GM19025 (cell line): ENCODE results near the gene MACROD2.
"Not testable (repeated sequence)": the region's sequence is repeated elsewhere in the genome, so short reads cannot be mapped to it uniquely, and the experiment has no call there.

Source experiments
- ATAC-seq: cut with Tn5 transposase; IDR thresholded peaks from one replicate; pipeline ENCODE4 v1.9.1; 2021; ENCODE audit warnings: mild to moderate bottlenecking, low read depth, moderate library complexity; ENCODE audit not compliant: unreplicated experiment

Gene MACROD2

GRCh38 chr20:13995086-13995665, at the start of gene MACROD2:
MACROD2 (plus strand) TSS chr20:13995516.
- no peak for ATAC-seq

- no peak for ATAC-seq
These were observed 47.6 kb upstream of the MACROD2 start for GRCh38 chr20:13947719-13948118.

GRCh38 chr20:13953227-13953626, 42.1 kb upstream of the MACROD2 start:
- ATAC-seq, result no peak

- ATAC-seq, result no peak
These were observed 35.2 kb upstream of the MACROD2 start for GRCh38 chr20:13960119-13960518.

GRCh38 chr20:13960525-13960924, 34.8 kb upstream of the MACROD2 start:
- ATAC-seq, result no peak

- ATAC-seq, result no peak
These were observed 11.1 kb upstream of the MACROD2 start for GRCh38 chr20:13984211-13984610.

- ATAC-seq, result no peak
These were observed 4.9 kb upstream of the MACROD2 start, which contains the start of gene SEL1L2 for GRCh38 chr20:13990465-13990864. SEL1L2 (minus strand) TSS chr20:13990614; CDS start chr20:13990534, 80 bp downstream.

GRCh38 chr20:13991311-13991710, 4.0 kb upstream of the MACROD2 start:
- no peak for ATAC-seq

- not testable (repeated sequence) for ATAC-seq
These were observed 3.4 kb upstream of the MACROD2 start for GRCh38 chr20:13991955-13992354.

- ATAC-seq, result no peak
These were observed 525 bp downstream of the MACROD2 start for GRCh38 chr20:13995841-13996240.

- ATAC-seq, result no peak
These were observed 949 bp downstream of the MACROD2 start for GRCh38 chr20:13996265-13996664.

- ATAC-seq, result no peak
These were observed 5.6 kb downstream of the MACROD2 start for GRCh38 chr20:14000917-14001316.

- no peak for ATAC-seq
These were observed 10.7 kb downstream of the MACROD2 start for GRCh38 chr20:14005996-14006395.

- no peak for ATAC-seq
These were observed 13.9 kb downstream of the MACROD2 start for GRCh38 chr20:14009208-14009607.

GRCh38 chr20:14012671-14013070, 17.4 kb downstream of the MACROD2 start:
- no peak for ATAC-seq

GRCh38 chr20:14030991-14031390, 35.7 kb downstream of the MACROD2 start:
- no peak for ATAC-seq

GRCh38 chr20:14033310-14033709, 38.0 kb downstream of the MACROD2 start:
- no peak for ATAC-seq

- no peak for ATAC-seq
These were observed 41.3 kb downstream of the MACROD2 start for GRCh38 chr20:14036567-14036966.

- not testable (repeated sequence) for ATAC-seq
These were observed 49.5 kb downstream of the MACROD2 start for GRCh38 chr20:14044712-14045276.

GRCh38 chr20:14046534-14046933, 51.2 kb downstream of the MACROD2 start:
- ATAC-seq, result no peak

- peak; percentile 86 for ATAC-seq
These were observed 53.8 kb downstream of the MACROD2 start for GRCh38 chr20:14049111-14049510.

GRCh38 chr20:14051454-14051853, 56.1 kb downstream of the MACROD2 start:
- ATAC-seq, result no peak
